IMR-90 (cell line): ENCODE results near the gene SLFN12L. TPM values are rescaled to one million over a fixed set of nuclear protein-coding genes. Genes with fewer than 3 reads are reported as not detected.

Source experiments
- ATAC-seq: fragments of 200-7000 bp; cut with Tn5 transposase; 2 replicates; pipeline ENCODE4 v1.9.1; 2020; ENCODE audit warnings: low read depth, mild to moderate bottlenecking, moderate library complexity
- BruUV-seq: library from RNA; stranded (reverse); fragments of 400-500 nt; replicated peaks from 2 replicates; lab custom pipeline; 2021; lab: Mats Ljungman, UMichigan
- CTCF ChIA-PET: fragments of 300-600 bp; formaldehyde crosslinking; extraction: SDS; loops from one replicate; lab custom pipeline; 2021; ENCODE audit warnings: antibody characterized with exemption; lab: Yijun Ruan, JAX
- POLR2A ChIA-PET: fragments of 300-600 bp; sonication (Branson Sonifier 250); formaldehyde crosslinking; loops from one replicate; lab custom pipeline; 2022; ENCODE audit warnings: antibody characterized with exemption; ENCODE audit not compliant: unreplicated experiment; lab: Charles Lee
- DNase-seq: peaks from one replicate; pipeline ENCODE4 v3.0.0; 2013
- H2AFZ ChIP-seq: replicated peaks from 2 replicates; pipeline ENCODE3; 2013; ENCODE audit warnings: low read length, mild to moderate bottlenecking; ENCODE audit not compliant: poor library complexity
- H2AK5ac ChIP-seq: 2 replicates; pipeline ENCODE4 v1.6.1; 2013; ENCODE audit warnings: low read depth, low read length, inconsistent platforms
- H2AK9ac ChIP-seq: replicated peaks from 2 replicates; pipeline ENCODE3; 2013; ENCODE audit warnings: mild to moderate bottlenecking, low read depth, low read length, moderate library complexity; ENCODE audit not compliant: poor library complexity
- H2BK120ac ChIP-seq: 2 replicates; pipeline ENCODE4 v1.6.1; 2013; ENCODE audit warnings: low read depth, low read length, inconsistent platforms
- H2BK15ac ChIP-seq: 3 replicates; pipeline ENCODE4 v1.6.1; 2013; ENCODE audit warnings: low read depth, low read length, inconsistent platforms
- H2BK20ac ChIP-seq: 2 replicates; pipeline ENCODE4 v1.6.1; 2013; ENCODE audit warnings: low read depth, mild to moderate bottlenecking, inconsistent platforms, low read length, moderate library complexity
- H2BK5ac ChIP-seq: 2 replicates; pipeline ENCODE4 v1.6.1; 2013; ENCODE audit warnings: mild to moderate bottlenecking, low read depth, low read length, inconsistent platforms; ENCODE audit not compliant: poor library complexity, severe bottlenecking
- H3K14ac ChIP-seq: replicated peaks from 2 replicates; pipeline ENCODE4 v1.6.1; 2013; ENCODE audit warnings: low read depth, low read length, inconsistent platforms
- H3K18ac ChIP-seq: 2 replicates; pipeline ENCODE4 v1.6.1; 2013; ENCODE audit warnings: low read depth, low read length, control low read depth
- H3K23ac ChIP-seq: 2 replicates; pipeline ENCODE4 v1.6.1; 2013; ENCODE audit warnings: low read depth, low read length, inconsistent platforms
- H3K27ac ChIP-seq: 2 replicates; pipeline ENCODE4 v1.5.1; 2013; ENCODE audit warnings: mild to moderate bottlenecking, control low read depth, low read length; ENCODE audit not compliant: insufficient read depth
- H3K27me3 ChIP-seq: 2 replicates; pipeline ENCODE4 v1.6.1; 2013; ENCODE audit warnings: low read length; ENCODE audit not compliant: control insufficient read depth, insufficient read depth
- H3K36me3 ChIP-seq: 2 replicates; pipeline ENCODE4 v1.6.1; 2013; ENCODE audit warnings: low read length, mixed read lengths; ENCODE audit not compliant: control insufficient read depth, insufficient read depth
- H3K4ac ChIP-seq: 2 replicates; pipeline ENCODE4 v1.6.1; 2013; ENCODE audit warnings: low read depth, low read length, inconsistent platforms
- H3K4me1 ChIP-seq: 2 replicates; pipeline ENCODE4 v1.6.1; 2013; ENCODE audit warnings: low read length, mixed read lengths; ENCODE audit not compliant: control insufficient read depth, insufficient read depth
- H3K4me2 ChIP-seq: 2 replicates; pipeline ENCODE4 v1.6.1; 2013; ENCODE audit warnings: low read depth, mild to moderate bottlenecking, control low read depth, low read length, moderate library complexity
- H3K4me3 ChIP-seq: 2 replicates; pipeline ENCODE4 v1.5.1; 2013; ENCODE audit warnings: low read depth, mild to moderate bottlenecking, control low read depth, low read length, moderate library complexity; ENCODE audit not compliant: insufficient read depth
- H3K56ac ChIP-seq: 2 replicates; pipeline ENCODE4 v1.6.1; 2013; ENCODE audit warnings: low read length, inconsistent platforms; ENCODE audit not compliant: insufficient read depth; ENCODE audit errors: extremely low read depth
- H3K79me1 ChIP-seq, 2 experiments: 2 replicates each; pipeline ENCODE4 v1.6.1; 2013; ENCODE audit warnings: low read length in 2 of 2, inconsistent platforms in 1 of 2, low read depth in 1 of 2
- H3K9ac ChIP-seq: 2 replicates; pipeline ENCODE4 v1.6.1; 2013; ENCODE audit warnings: low read depth, low read length, control low read depth
- H3K9me1 ChIP-seq: 2 replicates; pipeline ENCODE4 v1.6.1; 2013; ENCODE audit warnings: low read length, inconsistent platforms; ENCODE audit not compliant: insufficient read depth
- H3K9me3 ChIP-seq: 2 replicates; pipeline ENCODE4 v1.6.1; 2013; ENCODE audit warnings: low read length; ENCODE audit not compliant: control insufficient read depth, insufficient read depth
- H4K20me1 ChIP-seq: 2 replicates; pipeline ENCODE4 v1.6.1; 2013; ENCODE audit warnings: low read length, inconsistent platforms; ENCODE audit not compliant: insufficient read depth
- H4K5ac ChIP-seq: 2 replicates; pipeline ENCODE4 v1.6.1; 2013; ENCODE audit warnings: mild to moderate bottlenecking, low read depth, low read length, control low read depth
- H4K8ac ChIP-seq, 2 experiments: 2 replicates each; pipeline ENCODE4 v1.6.1; 2013; ENCODE audit warnings: low read depth in 2 of 2, low read length in 2 of 2, control low read depth in 1 of 2, inconsistent platforms in 1 of 2
- H4K91ac ChIP-seq: 2 replicates; pipeline ENCODE4 v1.6.1; 2013; ENCODE audit warnings: low read depth, low read length, inconsistent platforms; ENCODE audit not compliant: insufficient read depth
- CHD1 ChIP-seq: IDR thresholded peaks from 2 replicates; pipeline ENCODE4 v1.6.1; 2012; ENCODE audit warnings: low read depth, low read length, improper control_type of control experiment
- POLR2A ChIP-seq: IDR thresholded peaks from 2 replicates; pipeline ENCODE4 v1.6.1; 2012; ENCODE audit warnings: mild to moderate bottlenecking, low read depth, low read length
- RCOR1 ChIP-seq: IDR thresholded peaks from 2 replicates; pipeline ENCODE4 v1.6.1; 2012; ENCODE audit warnings: mild to moderate bottlenecking, low read length, improper control_type of control experiment; ENCODE audit not compliant: insufficient replicate concordance
- WGBS, 2 experiments: methylation state at CpG; one replicate each; pipeline versions ENCODE4 v1.1.5 to v1.1.7; 2013; ENCODE audit warnings: missing lambda C conversion rate in 2 of 2; ENCODE audit not compliant: insufficient read length in 1 of 2; ENCODE audit errors: extremely low coverage in 2 of 2; 5-methylcytosine and 5-hydroxymethylcytosine counted together
- dilution Hi-C: fragments of 300-500 bp; cut with HindIII; formaldehyde crosslinking; loops from one replicate; pipeline ENCODE4 v1.14.3; 2018; ENCODE audit warnings: low sequenced_read_pairs; ENCODE audit not compliant: unreplicated experiment
- in situ Hi-C: fragments of 300-500 bp; cut with MboI; formaldehyde crosslinking; loops from 3 replicates; pipeline ENCODE4 v1.14.3; 2019; ENCODE audit warnings: low sequenced_read_pairs, inconsistent platforms, mixed read lengths
- intact Hi-C: fragments of 100-400 bp; cut with micrococcal nuclease; formaldehyde crosslinking; loops from 2 replicates; pipeline ENCODE4 v1.10.0; 2022
- polyA plus RNA-seq, 3 experiments: library from polyadenylated mRNA; depleted of rRNA; stranded (reverse); fragments of >200 nt; gene quantifications; 2 replicates each; pipeline ENCODE4 v1.2.3, GENCODE V29; 2012; ENCODE audit warnings: low replicate concordance in 1 of 3
- total RNA-seq: library from RNA; depleted of rRNA; stranded (reverse); fragments of >200 nt; gene quantifications from 2 replicates; pipeline ENCODE4 v1.2.3, GENCODE V29; 2012

SLFN12L gene
- total and polyA plus RNA-seq, 2 of the 4 experiments (the other 2 are of a cell fraction), result 0.18 TPM; not detected in 1

DNA sequence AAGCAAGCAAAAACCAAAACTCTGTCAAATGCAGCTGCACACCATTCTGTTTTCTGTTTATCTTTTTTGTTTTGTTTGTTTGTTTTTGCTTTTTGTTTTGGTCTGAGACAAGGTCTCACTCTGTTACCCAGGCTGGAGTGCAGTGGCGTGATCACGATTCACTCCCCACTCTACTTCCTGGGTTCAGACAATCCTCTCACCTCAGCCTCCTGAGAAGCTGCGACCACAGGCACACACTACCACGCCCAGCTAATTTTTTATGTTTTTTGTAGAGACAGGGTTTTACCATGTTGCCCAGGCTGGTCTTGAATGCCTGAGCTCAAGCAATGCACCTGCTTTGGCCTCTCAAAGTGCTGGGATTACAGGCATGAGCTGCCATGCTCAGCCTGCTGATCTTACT lies 69.7 kb downstream of the SLFN12L start:
- Histone ChIP-seq H2AK9ac (no peak overlapping the region), H4K8ac (no peak overlapping the region), H4K91ac (no peak overlapping the region), H3K9me3 (no peaks in the 10 kb centered on the region), H3K36me3 (no peaks in the 10 kb centered on the region), H2BK20ac (no peak overlapping the region), H3K9ac (no peak overlapping the region), H3K4ac (no peak overlapping the region), H4K5ac (no peak overlapping the region), H3K9me1 (no peaks in the 10 kb centered on the region), H2BK15ac (no peak overlapping the region), H3K27me3 (peaks cover 8% of the 10 kb centered on the region), H3K79me1 (no peaks in the 10 kb centered on the region), H4K20me1 (no peaks in the 10 kb centered on the region), H3K27ac (no peak overlapping the region), H3K56ac (no peak overlapping the region), H2BK5ac (no peak overlapping the region), H3K23ac (no peak overlapping the region), H3K18ac (no peak overlapping the region), H3K4me1 (no peaks in the 10 kb centered on the region), H3K14ac (no peak overlapping the region), H2BK120ac (no peak overlapping the region), H3K4me3 (no peak overlapping the region), H2AK5ac (no peak overlapping the region), H2AFZ (no peak overlapping the region), H3K4me2 (no peak overlapping the region)
- TF ChIP-seq RCOR1 (no peak), CHD1 (no peak), POLR2A (no peak)
- ATAC-seq, result no peak
- no CpG with 5 or more reads among the region's 4 CpGs for WGBS, 2 experiments
- dilution Hi-C loops, result no loop called here
- in situ Hi-C loops, result no loop called here
- ChIA-PET CTCF (no interaction called here), POLR2A (no interaction called here)
- intact Hi-C loops, result no loop called here
- no peak for DNase-seq
- BruUV-seq, result no TSS peak
